GM12875 (cell line): ENCODE data around the gene ZNF462.
"Not testable (repeated sequence)": the region's sequence is repeated elsewhere in the genome, so short reads cannot be mapped to it uniquely, and the experiment has no call there.

ENCODE experiments used
- H3K4me3 ChIP-seq: one replicate; pipeline ENCODE4 v1.5.1; 2011; ENCODE audit warnings: low read depth, low read length, control low read depth
- CTCF ChIP-seq: IDR thresholded peaks from 2 replicates; pipeline ENCODE4 v1.5.1; 2011; ENCODE audit warnings: low read depth, mild to moderate bottlenecking, control low read depth, inconsistent platforms, low read length, moderate library complexity, borderline replicate concordance; ENCODE audit not compliant: insufficient read depth

ZNF462 gene

GRCh38 chr9:106830527-106831150 is 32.3 kb upstream of the ZNF462 start:
- no peak for TF ChIP-seq CTCF
- H3K4me3 ChIP-seq = no peak overlapping the region

DNA sequence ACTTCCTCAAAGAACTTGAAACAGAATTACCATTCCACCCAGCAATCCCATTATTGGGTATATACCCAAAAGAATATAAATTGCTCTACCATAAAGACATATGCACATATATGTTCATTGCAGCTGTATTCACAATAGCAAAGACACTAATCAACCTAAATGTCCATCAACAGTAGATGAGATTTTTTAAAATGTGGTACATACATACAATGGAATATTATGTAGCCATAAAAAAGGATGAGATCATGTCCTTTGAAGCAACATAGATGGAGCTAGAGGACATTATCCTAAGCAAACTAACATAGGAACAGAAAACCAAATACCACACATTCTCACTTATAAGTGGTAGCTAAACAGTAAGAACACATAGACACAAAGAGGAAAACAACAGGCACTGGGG is 28.1 kb upstream of the ZNF462 start:
- no peak overlapping the region for H3K4me3 ChIP-seq
- TF ChIP-seq CTCF = no peak

- no peak overlapping the region for H3K4me3 ChIP-seq
- no peak for TF ChIP-seq CTCF
These were observed 27.1 kb upstream of the ZNF462 start for GRCh38 chr9:106835840-106836239.

GRCh38 chr9:106843371-106843770 is 19.6 kb upstream of the ZNF462 start:
- no peak for TF ChIP-seq CTCF
- H3K4me3 ChIP-seq = no peak overlapping the region

DNA sequence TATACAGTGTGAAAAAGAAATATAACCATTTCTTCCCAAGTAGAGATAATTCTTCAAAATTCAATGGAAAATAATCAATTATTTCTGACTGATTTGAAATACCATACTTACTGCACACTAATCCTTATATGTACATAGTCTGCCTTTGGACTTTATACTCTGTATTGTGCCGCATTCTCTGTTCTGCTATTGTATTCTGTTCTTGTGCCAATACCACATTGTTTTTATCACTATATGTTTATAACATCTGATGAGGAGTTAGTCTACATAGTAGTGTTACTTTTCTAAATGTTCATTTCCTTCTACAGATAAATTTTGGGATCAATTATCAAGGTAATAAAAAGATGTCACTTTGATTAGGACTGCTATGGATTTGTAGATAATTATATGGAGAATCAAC is 16.7 kb upstream of the ZNF462 start:
- no peak for TF ChIP-seq CTCF
- no peak overlapping the region for H3K4me3 ChIP-seq

DNA sequence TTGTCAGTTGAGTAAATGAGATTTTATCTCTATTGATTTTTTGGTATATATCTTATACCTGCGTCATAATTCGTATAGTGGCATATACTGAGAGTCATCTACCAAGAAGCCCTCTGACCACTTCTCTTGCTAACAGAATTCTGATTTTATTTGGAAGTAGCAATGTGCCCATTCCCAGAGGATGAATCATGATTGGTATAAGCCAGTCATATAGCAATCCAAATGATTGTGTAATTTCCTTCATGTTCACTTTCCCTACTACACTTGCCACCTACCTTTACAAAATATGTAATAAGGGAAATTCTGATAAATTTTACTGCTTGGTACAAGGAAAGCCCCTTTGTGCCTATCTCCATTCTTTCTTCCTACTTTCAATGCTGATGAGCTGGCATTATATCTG is 16.1 kb upstream of the ZNF462 start:
- no peak for TF ChIP-seq CTCF
- no peak overlapping the region for H3K4me3 ChIP-seq

GRCh38 chr9:106851640-106852039 is 11.3 kb upstream of the ZNF462 start:
- not testable (repeated sequence) for H3K4me3 ChIP-seq
